GM12873 (cell line): ENCODE results near the gene IL3.
A peak's percentile ranks its signal among the peaks of the same experiment; 100 is the strongest.

Experiments used
- CTCF ChIP-seq: IDR thresholded peaks from 2 replicates; pipeline ENCODE4 v1.5.1; 2012; ENCODE audit warnings: low read depth, mild to moderate bottlenecking, moderate library complexity, low read length, control low read depth; ENCODE audit not compliant: insufficient read depth; ENCODE audit errors: missing control alignments

The IL3 gene

GRCh38 chr5:132058646-132059042 is 1.8 kb upstream of the IL3 start:
- TF ChIP-seq CTCF, result no peak

- no peak for TF ChIP-seq CTCF
These were observed 1.3 kb upstream of the IL3 start for GRCh38 chr5:132059043-132059695.

GRCh38 chr5:132059696-132060500 is 557 bp upstream of the IL3 start:
- TF ChIP-seq CTCF, result no peak

- peak; percentile 98 for TF ChIP-seq CTCF
These were observed 2.8 kb downstream of the IL3 start for GRCh38 chr5:132063090-132063911.

GRCh38 chr5:132064140-132064539 is 3.7 kb downstream of the IL3 start:
- TF ChIP-seq CTCF, result no peak

- TF ChIP-seq CTCF, result peak; percentile 99
These were observed 4.4 kb downstream of the IL3 start for GRCh38 chr5:132064738-132065331.

GRCh38 chr5:132065351-132065937 is 5.0 kb downstream of the IL3 start:
- TF ChIP-seq CTCF, result peak; percentile 68
